ENCODE data around the gene TMPO. TPM values are rescaled to one million over a fixed set of nuclear protein-coding genes. Genes with fewer than 3 reads are reported as not detected.
"Not testable (repeated sequence)": the region's sequence is repeated elsewhere in the genome, so short reads cannot be mapped to it uniquely, and the experiment has no call there.

The TMPO gene
- total and polyA plus RNA-seq, 4 donors: 20.7 to 149 (median 30.6) TPM

DNA sequence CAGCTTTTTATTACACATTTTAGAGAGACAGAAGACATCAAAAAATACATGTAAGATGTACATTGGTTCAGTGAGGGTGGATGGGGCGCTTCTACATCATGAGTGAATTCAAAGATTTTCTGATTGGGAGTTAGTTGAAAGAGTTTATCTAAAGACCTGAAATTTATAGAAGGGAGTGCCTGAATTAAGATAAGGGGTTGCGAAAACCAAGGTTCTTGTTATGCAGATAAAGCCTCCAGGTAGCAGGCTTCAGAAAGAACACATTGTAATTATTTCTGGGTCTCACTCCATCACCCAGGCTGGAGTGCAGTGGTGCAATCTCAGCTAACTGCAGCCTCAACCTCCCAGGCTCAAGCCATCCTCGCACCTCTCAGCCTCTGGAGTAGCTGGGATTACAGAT, 26.2 kb upstream of the TMPO start:
- no peak for DNase-seq
- WGBS, 2 donors: 94 to 97% methylated on average over 3 of the region's 3 CpGs

DNA sequence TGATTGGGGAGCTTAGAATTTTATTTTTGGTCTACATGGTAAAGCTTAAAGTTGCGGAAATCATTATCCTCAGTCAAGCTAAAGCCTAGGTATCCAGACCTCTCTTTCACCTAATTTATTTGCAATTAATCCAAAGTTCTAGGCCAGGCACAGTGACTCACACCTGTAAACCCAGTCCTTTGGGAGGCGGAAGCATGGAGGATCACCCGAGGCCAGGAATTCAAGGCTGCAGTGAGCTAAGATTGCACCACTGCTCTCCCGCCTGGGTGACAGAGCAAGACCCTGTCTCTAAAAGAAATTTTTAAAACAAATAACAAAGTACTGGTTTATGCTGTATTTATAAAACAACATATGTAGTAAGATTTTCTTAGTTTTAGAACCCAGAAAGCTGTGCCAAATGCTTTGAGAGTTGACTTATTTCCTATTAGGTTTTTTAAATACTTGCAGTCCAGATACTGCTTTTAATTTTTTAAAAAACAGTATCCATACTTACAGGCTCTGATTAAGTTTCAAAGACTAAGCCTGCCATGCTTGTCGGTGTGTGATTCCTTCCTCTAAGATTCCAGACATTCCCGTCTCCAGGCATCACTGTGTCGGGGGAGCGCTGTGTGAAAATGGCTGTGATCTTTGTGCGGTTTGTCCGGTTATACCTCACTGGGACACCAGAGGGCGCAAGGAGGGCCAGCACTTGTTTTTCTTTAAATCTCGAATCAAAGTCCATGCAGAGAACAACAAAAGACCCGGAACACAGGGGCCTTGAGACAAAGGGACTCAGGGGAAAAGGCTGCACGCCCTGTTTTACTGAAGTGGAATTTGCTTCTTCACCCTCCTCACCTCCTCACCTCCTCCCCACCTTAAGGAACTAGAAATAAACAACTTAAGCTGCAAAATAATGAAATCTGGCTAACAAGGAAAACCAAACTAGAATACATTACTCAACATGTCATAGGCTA, 24.6 kb upstream of the TMPO start:
- Histone ChIP-seq H3K4me3 (no peak overlapping the region), H3K4me1 (ENCODE audit: control insufficient read depth in 5 of 5, insufficient read depth in 5 of 5, low read length in 5 of 5) (peaks cover 0 to 4% (median 0%) of the 10 kb centered on the region in 5 donors), H3K27ac (ENCODE audit: low read depth in 1 of 2, low read length in 1 of 2) (peak overlapping the region; percentile 41 to 68), H3K9me3 (ENCODE audit: control insufficient read depth in 4 of 4, insufficient read depth in 3 of 4, low read length in 3 of 4) (no peaks in the 10 kb centered on the region), H3K9ac (ENCODE audit: insufficient read depth in 1 of 2, low read length in 2 of 2) (peak overlapping the region in 1 of 2 donors; percentile 76), H3K36me3 (ENCODE audit: control insufficient read depth in 4 of 4, insufficient read depth in 4 of 4, low read length in 4 of 4) (no peaks in the 10 kb centered on the region), H3K27me3 (ENCODE audit: control insufficient read depth in 3 of 3, insufficient read depth in 3 of 3, low read length in 2 of 3) (no peaks in the 10 kb centered on the region)
- 24 to 26% methylated on average over 14 of the region's 14 CpGs for WGBS, 2 donors
- ATAC-seq (ENCODE audit: insufficient read depth, low FRiP score) (peak; percentile 92), DNase-seq (peak; percentile 93 to 95 (median 95))
- TF ChIP-seq, protein P1, sequence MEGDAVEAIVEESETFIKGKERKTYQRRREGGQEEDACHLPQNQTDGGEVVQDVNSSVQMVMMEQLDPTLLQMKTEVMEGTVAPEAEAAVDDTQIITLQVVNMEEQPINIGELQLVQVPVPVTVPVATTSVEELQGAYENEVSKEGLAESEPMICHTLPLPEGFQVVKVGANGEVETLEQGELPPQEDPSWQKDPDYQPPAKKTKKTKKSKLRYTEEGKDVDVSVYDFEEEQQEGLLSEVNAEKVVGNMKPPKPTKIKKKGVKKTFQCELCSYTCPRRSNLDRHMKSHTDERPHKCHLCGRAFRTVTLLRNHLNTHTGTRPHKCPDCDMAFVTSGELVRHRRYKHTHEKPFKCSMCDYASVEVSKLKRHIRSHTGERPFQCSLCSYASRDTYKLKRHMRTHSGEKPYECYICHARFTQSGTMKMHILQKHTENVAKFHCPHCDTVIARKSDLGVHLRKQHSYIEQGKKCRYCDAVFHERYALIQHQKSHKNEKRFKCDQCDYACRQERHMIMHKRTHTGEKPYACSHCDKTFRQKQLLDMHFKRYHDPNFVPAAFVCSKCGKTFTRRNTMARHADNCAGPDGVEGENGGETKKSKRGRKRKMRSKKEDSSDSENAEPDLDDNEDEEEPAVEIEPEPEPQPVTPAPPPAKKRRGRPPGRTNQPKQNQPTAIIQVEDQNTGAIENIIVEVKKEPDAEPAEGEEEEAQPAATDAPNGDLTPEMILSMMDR (IDR thresholded peaks at IDR 0.05; ENCODE audit: control extremely low read depth, extremely low read depth): peak; percentile 86

More for the DNA sequence above, 26.2 kb upstream of the TMPO start:
- ATAC-seq (ENCODE audit: insufficient read depth, low FRiP score): no peak
- Histone ChIP-seq H3K27ac (ENCODE audit: low read depth in 1 of 2, low read length in 1 of 2) (no peak overlapping the region), H3K9me3 (ENCODE audit: control insufficient read depth in 4 of 4, insufficient read depth in 3 of 4, low read length in 3 of 4) (no peaks in the 10 kb centered on the region), H3K4me1 (ENCODE audit: control insufficient read depth in 5 of 5, insufficient read depth in 5 of 5, low read length in 5 of 5) (peaks cover 0 to 4% (median 0%) of the 10 kb centered on the region in 5 donors), H3K4me3 (no peak overlapping the region), H3K27me3 (ENCODE audit: control insufficient read depth in 3 of 3, insufficient read depth in 3 of 3, low read length in 2 of 3) (no peaks in the 10 kb centered on the region), H3K36me3 (ENCODE audit: control insufficient read depth in 4 of 4, insufficient read depth in 4 of 4, low read length in 4 of 4) (no peaks in the 10 kb centered on the region), H3K9ac (ENCODE audit: insufficient read depth in 1 of 2, low read length in 2 of 2) (no peak overlapping the region)
- TF ChIP-seq, protein P1 (IDR thresholded peaks at IDR 0.05; ENCODE audit: control extremely low read depth, extremely low read depth): no peak

DNA sequence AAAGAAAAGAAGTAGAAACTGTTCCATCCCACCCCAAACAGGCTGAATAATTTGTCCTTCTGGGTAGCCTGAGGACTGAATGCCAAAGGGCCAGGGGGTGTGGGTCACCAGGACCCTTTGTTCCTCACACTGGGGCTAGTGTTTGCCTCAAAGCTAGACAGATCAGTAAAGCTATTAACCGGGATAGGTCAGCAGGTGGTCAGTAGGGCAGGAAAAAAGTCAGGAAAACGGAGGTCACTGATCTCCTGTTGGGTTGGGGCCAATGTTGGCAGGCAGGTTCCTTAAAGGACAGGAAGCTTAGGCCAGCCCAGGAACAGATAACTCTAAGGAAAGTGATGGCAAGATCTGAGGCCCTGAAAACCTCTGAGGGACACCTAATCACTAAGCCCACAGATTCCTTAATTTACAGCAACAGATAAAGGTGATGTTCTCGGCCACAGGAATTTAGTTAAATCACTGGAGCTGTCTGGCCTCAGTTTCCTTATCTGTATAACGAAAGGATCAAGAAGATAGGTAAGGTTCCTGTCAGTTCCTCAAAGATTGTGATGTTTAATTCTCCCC, 22.7 kb upstream of the TMPO start:
- Histone ChIP-seq H3K4me3 (no peak overlapping the region), H3K4me1 (ENCODE audit: control insufficient read depth in 5 of 5, insufficient read depth in 5 of 5, low read length in 5 of 5) (peaks cover 0 to 4% (median 0%) of the 10 kb centered on the region in 5 donors), H3K27ac (ENCODE audit: low read depth in 1 of 2, low read length in 1 of 2) (no peak overlapping the region), H3K9me3 (ENCODE audit: control insufficient read depth in 4 of 4, insufficient read depth in 3 of 4, low read length in 3 of 4) (no peaks in the 10 kb centered on the region), H3K36me3 (ENCODE audit: control insufficient read depth in 4 of 4, insufficient read depth in 4 of 4, low read length in 4 of 4) (no peaks in the 10 kb centered on the region), H3K9ac (ENCODE audit: insufficient read depth in 1 of 2, low read length in 2 of 2) (no peak overlapping the region), H3K27me3 (ENCODE audit: control insufficient read depth in 3 of 3, insufficient read depth in 3 of 3, low read length in 2 of 3) (no peaks in the 10 kb centered on the region)
- no peak for DNase-seq
- TF ChIP-seq, protein P1 (IDR thresholded peaks at IDR 0.05; ENCODE audit: control extremely low read depth, extremely low read depth): no peak
- no peak for ATAC-seq (ENCODE audit: insufficient read depth, low FRiP score)
- WGBS, 2 donors: 71 to 73% methylated on average over 4 of the region's 4 CpGs

DNA sequence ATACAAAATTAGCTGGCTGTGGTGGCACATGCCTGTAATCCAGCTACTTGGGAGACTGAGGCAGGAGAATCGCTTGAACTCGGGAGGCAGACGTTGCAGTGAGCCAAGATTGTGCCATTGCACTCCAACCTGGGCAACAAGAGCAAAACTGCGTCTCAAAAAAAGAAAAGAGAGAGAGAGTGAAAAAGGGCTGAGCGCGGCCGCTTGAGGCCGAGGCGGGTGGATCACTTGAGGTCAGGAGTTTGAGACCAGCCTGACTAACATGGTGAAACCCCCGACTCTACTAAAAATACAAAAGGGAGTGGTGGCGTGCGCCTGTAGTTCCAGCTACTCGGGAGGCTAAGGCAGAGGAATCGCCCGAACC, 14.1 kb upstream of the TMPO start:
- not testable (repeated sequence) for ATAC-seq (ENCODE audit: insufficient read depth, low FRiP score); H3K36me3 ChIP-seq (ENCODE audit: control insufficient read depth in 4 of 4, insufficient read depth in 4 of 4, low read length in 4 of 4); H3K9ac ChIP-seq (ENCODE audit: insufficient read depth in 1 of 2, low read length in 2 of 2); H3K9me3 ChIP-seq (ENCODE audit: control insufficient read depth in 4 of 4, insufficient read depth in 3 of 4, low read length in 3 of 4); H3K27ac ChIP-seq (ENCODE audit: low read depth in 1 of 2, low read length in 1 of 2); H3K4me3 ChIP-seq; H3K27me3 ChIP-seq (ENCODE audit: control insufficient read depth in 3 of 3, insufficient read depth in 3 of 3, low read length in 2 of 3); DNase-seq; H3K4me1 ChIP-seq (ENCODE audit: control insufficient read depth in 5 of 5, insufficient read depth in 5 of 5, low read length in 5 of 5)
- WGBS, 2 donors: 97 to 99% methylated on average over 15 of the region's 15 CpGs
